Gastroesophageal sphincter (tissue), 3 donors: ENCODE data around the gene EXOC4.

Experiments used
- CTCF ChIP-seq, 4 experiments: fragments of 200-600 bp in 2 of 4; fragments of 450-650 bp in 2 of 4; sonication (generic) in 1 of 4; IDR thresholded peaks; one replicate each; pipeline ENCODE4 v1.5.1; 2017 to 2019; ENCODE audit warnings: antibody characterized with exemption in 4 of 4, mild to moderate bottlenecking in 2 of 4, moderate library complexity in 2 of 4
- POLR2A ChIP-seq, 2 donors: fragments of 450-650 bp; IDR thresholded peaks; one replicate each; pipeline ENCODE4 v1.6.1; 2017; ENCODE audit warnings: antibody characterized with exemption in 2 of 2, mild to moderate bottlenecking in 2 of 2, moderate library complexity in 1 of 2

- TF ChIP-seq CTCF (IDR thresholded peaks at IDR 0.05) (no peak), POLR2A (IDR thresholded peaks at IDR 0.05) (no peak)
Observed at GRCh38 chr7:133512560-133512959, 259.7 kb downstream of the EXOC4 start.
